Glutamatergic neuron (in vitro differentiated cells): ENCODE results near the gene MROH8. TPM values are rescaled to one million over a fixed set of nuclear protein-coding genes. Genes with fewer than 3 reads are reported as not detected.

ENCODE experiments used
- DNase-seq: peaks from one replicate; pipeline ENCODE4 v3.0.0; 2022
- H3K27ac Mint-ChIP-seq: one replicate; pipeline ENCODE4 v1.8.0; 2020; ENCODE audit warnings: mild to moderate bottlenecking, mixed read lengths, inconsistent platforms; ENCODE audit not compliant: unreplicated experiment
- H3K27me3 Mint-ChIP-seq: one replicate; pipeline ENCODE4 v1.8.0; 2020; ENCODE audit warnings: mild to moderate bottlenecking, moderate library complexity, mixed read lengths, inconsistent platforms; ENCODE audit not compliant: unreplicated experiment
- H3K36me3 Mint-ChIP-seq: one replicate; pipeline ENCODE4 v1.8.0; 2020; ENCODE audit warnings: mild to moderate bottlenecking, mixed read lengths, inconsistent platforms; ENCODE audit not compliant: unreplicated experiment
- H3K4me1 Mint-ChIP-seq: one replicate; pipeline ENCODE4 v1.8.0; 2020; ENCODE audit warnings: mild to moderate bottlenecking, low read depth, mixed read lengths, inconsistent platforms; ENCODE audit not compliant: unreplicated experiment
- H3K4me3 Mint-ChIP-seq: one replicate; pipeline ENCODE4 v1.8.0; 2020; ENCODE audit warnings: mild to moderate bottlenecking, mixed read lengths, inconsistent platforms; ENCODE audit not compliant: unreplicated experiment
- H3K9me3 Mint-ChIP-seq: one replicate; pipeline ENCODE4 v1.8.0; 2020; ENCODE audit warnings: mild to moderate bottlenecking, moderate library complexity, mixed read lengths, inconsistent platforms; ENCODE audit not compliant: unreplicated experiment
- total RNA-seq: library from RNA; stranded (reverse); fragmentation: NEBNext Ultra II Directional; extraction: Animal tissue kit (Norgen Biotek cat#: 25700); gene quantifications from one replicate; pipeline ENCODE4 v1.2.1, GENCODE V29; 2021; ENCODE audit not compliant: unreplicated experiment
- TF ChIP-seq, protein P1 (sequence below): fragments of 200-600 bp; sonication (generic); IDR thresholded peaks from one replicate; pipeline ENCODE4 v1.5.0; 2021; ENCODE audit not compliant: partially characterized antibody, unreplicated experiment

MROH8 gene
- total RNA-seq, 1 donor from 2014 or later, result 2.6 TPM

DNA sequence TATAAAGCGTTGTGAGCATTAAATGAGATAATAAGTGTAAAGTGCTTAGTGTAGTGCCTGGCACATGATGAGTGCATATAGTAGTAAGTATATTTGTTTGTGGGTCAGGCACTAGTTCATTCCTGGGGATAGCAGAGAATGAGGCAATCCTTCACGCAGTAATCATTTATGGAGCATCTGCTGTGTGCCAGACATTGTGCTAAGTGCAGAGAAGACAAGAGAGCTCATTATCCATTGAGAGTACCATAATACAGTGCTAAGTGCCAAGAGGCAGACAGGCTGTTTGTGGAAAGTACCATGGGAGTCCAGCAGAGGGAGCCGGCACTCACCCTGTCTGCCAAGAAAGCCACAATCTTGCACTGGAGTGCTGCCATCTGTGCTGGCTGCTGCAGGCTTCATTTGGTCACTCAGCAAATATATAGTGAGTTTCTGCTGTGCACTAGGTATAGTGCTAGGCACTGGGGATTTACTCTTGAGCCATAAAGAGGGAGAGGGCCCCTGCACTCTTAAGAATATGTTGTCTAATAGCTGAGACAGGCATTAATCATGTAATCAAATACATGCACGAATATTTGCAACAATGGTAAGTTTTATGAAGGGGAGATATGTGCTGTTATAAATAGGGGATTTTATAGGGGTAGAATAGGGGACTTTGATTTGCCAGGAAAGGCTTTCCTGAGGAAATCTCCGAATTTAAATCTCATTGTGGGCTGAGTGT lies 12.9 kb upstream of the MROH8 start:
- peak; percentile 89 for DNase-seq
- Mint-ChIP-seq H3K36me3 (no peaks in the 10 kb centered on the region), H3K4me3 (peak overlapping the region; percentile 22), H3K9me3 (no peaks in the 10 kb centered on the region), H3K27me3 (peaks cover 3% of the 10 kb centered on the region), H3K27ac (peak overlapping the region; percentile 91), H3K4me1 (peaks cover 29% of the 10 kb centered on the region)
- TF ChIP-seq, protein P1, sequence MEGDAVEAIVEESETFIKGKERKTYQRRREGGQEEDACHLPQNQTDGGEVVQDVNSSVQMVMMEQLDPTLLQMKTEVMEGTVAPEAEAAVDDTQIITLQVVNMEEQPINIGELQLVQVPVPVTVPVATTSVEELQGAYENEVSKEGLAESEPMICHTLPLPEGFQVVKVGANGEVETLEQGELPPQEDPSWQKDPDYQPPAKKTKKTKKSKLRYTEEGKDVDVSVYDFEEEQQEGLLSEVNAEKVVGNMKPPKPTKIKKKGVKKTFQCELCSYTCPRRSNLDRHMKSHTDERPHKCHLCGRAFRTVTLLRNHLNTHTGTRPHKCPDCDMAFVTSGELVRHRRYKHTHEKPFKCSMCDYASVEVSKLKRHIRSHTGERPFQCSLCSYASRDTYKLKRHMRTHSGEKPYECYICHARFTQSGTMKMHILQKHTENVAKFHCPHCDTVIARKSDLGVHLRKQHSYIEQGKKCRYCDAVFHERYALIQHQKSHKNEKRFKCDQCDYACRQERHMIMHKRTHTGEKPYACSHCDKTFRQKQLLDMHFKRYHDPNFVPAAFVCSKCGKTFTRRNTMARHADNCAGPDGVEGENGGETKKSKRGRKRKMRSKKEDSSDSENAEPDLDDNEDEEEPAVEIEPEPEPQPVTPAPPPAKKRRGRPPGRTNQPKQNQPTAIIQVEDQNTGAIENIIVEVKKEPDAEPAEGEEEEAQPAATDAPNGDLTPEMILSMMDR, result peak; percentile 93

DNA sequence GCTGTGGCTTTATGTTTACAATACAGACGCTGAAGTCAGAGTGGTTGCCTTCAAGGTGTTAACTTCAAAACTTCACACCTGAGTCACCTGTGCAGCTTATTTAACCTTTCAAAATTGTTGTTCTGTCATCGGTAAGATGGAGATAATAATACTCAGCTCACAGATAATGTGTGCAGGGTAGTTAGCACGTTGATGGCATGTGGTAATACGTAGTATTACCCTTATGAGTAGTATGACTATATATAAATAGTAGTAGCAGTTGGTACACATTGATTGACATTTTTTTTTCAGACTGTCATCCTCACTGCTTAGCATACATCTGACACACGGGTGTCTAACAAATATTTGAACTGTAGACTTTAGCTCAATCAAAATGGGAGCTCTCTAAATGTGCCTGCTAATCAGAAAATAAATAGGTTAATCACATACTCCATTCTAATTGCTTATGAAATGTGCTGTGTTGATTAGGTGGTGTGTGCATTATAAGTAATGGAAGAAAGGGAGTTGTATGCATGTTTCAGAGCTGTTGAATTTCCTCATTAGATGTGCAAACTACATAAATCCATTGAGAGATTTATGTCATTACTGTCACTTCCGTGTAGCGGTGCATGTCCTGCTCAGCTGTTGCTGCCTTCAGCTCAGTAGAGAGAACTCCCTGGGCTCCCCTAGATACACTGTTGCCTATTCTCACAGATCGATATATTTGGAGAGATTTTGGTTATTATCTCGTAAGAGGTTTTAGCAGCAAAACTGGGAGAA lies 11.2 kb upstream of the MROH8 start:
- peaks cover 29% of the 10 kb centered on the region for H3K4me1 Mint-ChIP-seq
- TF ChIP-seq, protein P1, result no peak
- peak overlapping the region; percentile 12 for H3K4me3 Mint-ChIP-seq
- H3K27me3 Mint-ChIP-seq, result peaks cover 4% of the 10 kb centered on the region
- peak overlapping the region; percentile 85 for H3K27ac Mint-ChIP-seq
- H3K9me3 Mint-ChIP-seq, result no peaks in the 10 kb centered on the region
- H3K36me3 Mint-ChIP-seq, result no peaks in the 10 kb centered on the region
- no peak for DNase-seq

DNA sequence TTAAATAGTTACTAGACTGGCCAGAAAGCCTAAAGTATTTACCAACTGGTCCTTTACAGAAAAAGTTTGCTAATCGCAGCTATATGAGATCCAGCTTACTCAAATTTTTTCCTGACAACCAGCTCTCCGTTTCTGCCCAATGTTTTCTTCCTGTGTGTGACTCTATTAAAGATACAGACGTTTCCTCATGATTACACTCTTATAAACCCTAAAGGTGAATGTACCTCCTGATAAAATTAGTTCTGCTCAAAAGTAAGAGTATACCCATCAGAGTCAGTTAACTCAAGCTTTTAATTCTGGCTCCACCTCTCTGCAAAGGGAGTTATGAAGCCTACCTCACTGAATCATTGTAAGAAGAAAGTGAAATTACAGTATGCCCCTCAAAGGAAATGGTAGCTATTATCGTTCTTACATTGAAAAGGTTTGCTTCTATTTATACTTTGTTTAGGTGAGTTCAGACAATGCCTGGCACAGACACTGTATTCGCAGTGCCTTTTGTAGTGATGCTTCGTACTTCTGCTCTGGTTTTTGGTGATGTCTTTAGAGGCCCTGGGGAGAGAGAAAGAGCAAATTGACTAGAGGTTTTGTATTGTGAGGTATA lies 10.2 kb upstream of the MROH8 start:
- H3K4me3 Mint-ChIP-seq, result no peak overlapping the region
- no peaks in the 10 kb centered on the region for H3K36me3 Mint-ChIP-seq
- H3K27me3 Mint-ChIP-seq, result peaks cover 4% of the 10 kb centered on the region
- H3K9me3 Mint-ChIP-seq, result no peaks in the 10 kb centered on the region
- no peak overlapping the region for H3K27ac Mint-ChIP-seq
- peaks cover 24% of the 10 kb centered on the region for H3K4me1 Mint-ChIP-seq
- TF ChIP-seq, protein P1, result no peak
- DNase-seq, result no peak

DNA sequence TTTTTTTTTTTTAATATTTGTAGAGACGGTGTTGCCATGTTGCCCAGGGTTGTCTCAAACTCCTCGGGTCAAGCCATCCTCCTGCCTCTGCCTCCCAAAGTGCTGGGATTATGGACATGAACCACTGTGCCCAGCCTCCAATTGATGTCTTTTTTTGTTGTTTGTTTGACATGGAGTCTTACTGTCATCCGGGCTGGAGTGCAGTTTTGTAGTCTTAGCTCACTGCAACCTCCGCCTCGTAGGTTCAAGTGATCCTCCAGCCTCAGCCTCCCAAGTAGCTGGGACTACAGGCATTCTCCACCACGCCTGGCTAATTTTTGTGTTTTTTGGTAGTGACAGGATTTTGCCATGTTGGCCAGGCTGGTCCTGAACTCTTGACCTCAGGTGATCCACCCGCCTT lies 9.4 kb upstream of the MROH8 start:
- H3K4me1 Mint-ChIP-seq, result peaks cover 20% of the 10 kb centered on the region
- no peak overlapping the region for H3K27ac Mint-ChIP-seq
- H3K9me3 Mint-ChIP-seq, result no peaks in the 10 kb centered on the region
- TF ChIP-seq, protein P1, result no peak
- H3K27me3 Mint-ChIP-seq, result peaks cover 4% of the 10 kb centered on the region
- H3K4me3 Mint-ChIP-seq, result no peak overlapping the region
- no peaks in the 10 kb centered on the region for H3K36me3 Mint-ChIP-seq
- DNase-seq, result no peak
